Muscle of leg (tissue), 11 donors: ENCODE measurements around the gene DNPEP. TPM values are rescaled to one million over a fixed set of nuclear protein-coding genes. Genes with fewer than 3 reads are reported as not detected.

Experiments used
- DNase-seq: peaks from one replicate; pipeline ENCODE4 v3.0.0; 2013
- H3K27ac ChIP-seq: one replicate; pipeline ENCODE4 v1.5.1; 2013; ENCODE audit warnings: mild to moderate bottlenecking, low read length, control low read depth
- H3K27me3 ChIP-seq: one replicate; pipeline ENCODE4 v1.6.1; 2013; ENCODE audit warnings: low read length; ENCODE audit not compliant: control insufficient read depth, insufficient read depth
- H3K36me3 ChIP-seq: one replicate; pipeline ENCODE4 v1.6.1; 2013; ENCODE audit warnings: low read length; ENCODE audit not compliant: control insufficient read depth, insufficient read depth
- H3K4me1 ChIP-seq: one replicate; pipeline ENCODE4 v1.6.1; 2013; ENCODE audit warnings: low read length; ENCODE audit not compliant: control insufficient read depth, insufficient read depth
- H3K4me3 ChIP-seq: one replicate; pipeline ENCODE4 v1.5.1; 2013; ENCODE audit warnings: low read length, control low read depth
- H3K9me3 ChIP-seq: replicated peaks from 2 replicates; pipeline ENCODE4 v1.6.1; 2013; ENCODE audit warnings: low read depth, low read length; ENCODE audit not compliant: control insufficient read depth
- WGBS: methylation state at CpG from one replicate; pipeline ENCODE4 v1.1.5; 2013; ENCODE audit warnings: missing lambda C conversion rate; ENCODE audit not compliant: insufficient coverage; 5-methylcytosine and 5-hydroxymethylcytosine counted together
- polyA plus RNA-seq, 8 donors: library from polyadenylated mRNA; unstranded; fragments of 120-200 nt; gene quantifications; one replicate each; pipeline versions ENCODE4 v1.2.1 to v1.2.3, GENCODE V29; 2013; ENCODE audit warnings: inconsistent platforms in 1 of 8, low replicate concordance in 1 of 8; ENCODE audit not compliant: insufficient read length in 8 of 8, insufficient read depth in 1 of 8
- total RNA-seq: library from RNA; stranded (reverse); fragments of 120-200 nt; gene quantifications from one replicate; pipeline ENCODE4 v1.2.4, GENCODE V29; 2013

Gene DNPEP
- total and polyA plus RNA-seq, 9 donors, result 24.5 to 48.5 (median 39.3) TPM

GRCh38 chr2:219430633-219431615 is 43.2 kb upstream of the DNPEP start:
- Histone ChIP-seq H3K9me3 (no peaks in the 10 kb centered on the region), H3K27ac (peak overlapping the region; percentile 85), H3K27me3 (peaks cover 20% of the 10 kb centered on the region), H3K4me3 (no peak overlapping the region), H3K4me1 (peaks cover 37% of the 10 kb centered on the region), H3K36me3 (peaks cover 11% of the 10 kb centered on the region)
- WGBS, result 59% methylated on average over 6 of the region's 9 CpGs
- peak; percentile 85 for DNase-seq

GRCh38 chr2:219429958-219430606 is 42.4 kb upstream of the DNPEP start:
- H3K4me3 ChIP-seq, result no peak overlapping the region
- H3K4me1 ChIP-seq, result peaks cover 31% of the 10 kb centered on the region
- peaks cover 12% of the 10 kb centered on the region for H3K27me3 ChIP-seq
- no peaks in the 10 kb centered on the region for H3K9me3 ChIP-seq
- H3K27ac ChIP-seq, result peak overlapping the region; percentile 85
- 77% methylated on average over 3 of the region's 7 CpGs for WGBS
- H3K36me3 ChIP-seq, result peaks cover 19% of the 10 kb centered on the region
- no peak for DNase-seq

- no peaks in the 10 kb centered on the region for H3K9me3 ChIP-seq
- no peaks in the 10 kb centered on the region for H3K27me3 ChIP-seq
- no peak overlapping the region for H3K4me3 ChIP-seq
- peaks cover 33% of the 10 kb centered on the region for H3K36me3 ChIP-seq
- peak overlapping the region; percentile 47 for H3K27ac ChIP-seq
- no peak for DNase-seq
- H3K4me1 ChIP-seq, result peaks cover 26% of the 10 kb centered on the region
Observed at GRCh38 chr2:219428469-219428868, 40.8 kb upstream of the DNPEP start.

- no CpG with 5 or more reads among the region's 7 CpGs for WGBS
- Histone ChIP-seq H3K4me1 (peaks cover 31% of the 10 kb centered on the region), H3K36me3 (peaks cover 42% of the 10 kb centered on the region), H3K27ac (peak overlapping the region; percentile 26), H3K9me3 (no peaks in the 10 kb centered on the region), H3K27me3 (no peaks in the 10 kb centered on the region), H3K4me3 (no peak overlapping the region)
- no peak for DNase-seq
Observed at GRCh38 chr2:219426534-219427136, 38.9 kb upstream of the DNPEP start.

- no peak overlapping the region for H3K4me3 ChIP-seq
- DNase-seq, result no peak
- peaks cover 46% of the 10 kb centered on the region for H3K36me3 ChIP-seq
- peaks cover 2% of the 10 kb centered on the region for H3K27me3 ChIP-seq
- H3K4me1 ChIP-seq, result peaks cover 28% of the 10 kb centered on the region
- H3K27ac ChIP-seq, result peak overlapping the region; percentile 26
- 79% methylated on average over 4 of the region's 7 CpGs for WGBS
- no peaks in the 10 kb centered on the region for H3K9me3 ChIP-seq
Observed at GRCh38 chr2:219426068-219426443, 38.3 kb upstream of the DNPEP start.

- no peak overlapping the region for H3K4me3 ChIP-seq
- no peak for DNase-seq
- H3K27me3 ChIP-seq, result peaks cover 5% of the 10 kb centered on the region
- peak overlapping the region; percentile 26 for H3K27ac ChIP-seq
- no peaks in the 10 kb centered on the region for H3K9me3 ChIP-seq
- peaks cover 52% of the 10 kb centered on the region for H3K36me3 ChIP-seq
- 91% methylated on average over 7 of the region's 8 CpGs for WGBS
- peaks cover 22% of the 10 kb centered on the region for H3K4me1 ChIP-seq
Observed at GRCh38 chr2:219425238-219426067, 37.7 kb upstream of the DNPEP start.

- Histone ChIP-seq H3K4me3 (no peak overlapping the region), H3K9me3 (no peaks in the 10 kb centered on the region), H3K27me3 (peaks cover 15% of the 10 kb centered on the region), H3K36me3 (peaks cover 64% of the 10 kb centered on the region), H3K27ac (peak overlapping the region; percentile 42), H3K4me1 (peaks cover 26% of the 10 kb centered on the region)
- WGBS, result 46% methylated on average over 6 of the region's 14 CpGs
- no peak for DNase-seq
Observed at GRCh38 chr2:219423652-219424377, 36.1 kb upstream of the DNPEP start.

- Histone ChIP-seq H3K4me3 (peak overlapping the region; percentile 21), H3K27ac (peak overlapping the region; percentile 47), H3K9me3 (no peaks in the 10 kb centered on the region), H3K27me3 (peaks cover 19% of the 10 kb centered on the region), H3K4me1 (peaks cover 30% of the 10 kb centered on the region), H3K36me3 (peaks cover 64% of the 10 kb centered on the region)
- DNase-seq, result no peak
- 92% methylated on average over 5 of the region's 8 CpGs for WGBS
Observed at GRCh38 chr2:219422952-219423534, 35.3 kb upstream of the DNPEP start.

GRCh38 chr2:219421323-219421722 is 33.6 kb upstream of the DNPEP start:
- peak overlapping the region; percentile 72 for H3K4me3 ChIP-seq
- H3K9me3 ChIP-seq, result no peaks in the 10 kb centered on the region
- H3K27ac ChIP-seq, result peak overlapping the region; percentile 91
- peak; percentile 1 for DNase-seq
- H3K4me1 ChIP-seq, result peaks cover 47% of the 10 kb centered on the region
- peaks cover 19% of the 10 kb centered on the region for H3K27me3 ChIP-seq
- H3K36me3 ChIP-seq, result peaks cover 58% of the 10 kb centered on the region
- WGBS, result 87% methylated on average over 13 of the region's 17 CpGs
